GF-D8 (cell line): ENCODE results near the gene PLK3.
"Not testable (repeated sequence)": the region's sequence is repeated elsewhere in the genome, so short reads cannot be mapped to it uniquely, and the experiment has no call there.

ENCODE experiments used
- DNase-seq: peaks from one replicate; lab custom pipeline; 2025; lab: John Stamatoyannopoulos, UW

PLK3 gene

GRCh38 chr1:44799770-44800584, at the start of gene PLK3:
Gene PLK3 (plus strand): TSS chr1:44800377. CDS start chr1:44800464, 87 bp downstream.
- peak; percentile 88 for DNase-seq

GRCh38 chr1:44757420-44757819, 42.8 kb upstream of the PLK3 start:
- DNase-seq = no peak

- no peak for DNase-seq
Measured at GRCh38 chr1:44759077-44759476, 41.1 kb upstream of the PLK3 start.

- no peak for DNase-seq
Measured at GRCh38 chr1:44760876-44761275, 39.3 kb upstream of the PLK3 start.

GRCh38 chr1:44766421-44766820, 33.8 kb upstream of the PLK3 start:
- DNase-seq = not testable (repeated sequence)

GRCh38 chr1:44775078-44775929, 24.9 kb upstream of the PLK3 start, which contains the start of gene RPS8:
Gene RPS8 (plus strand): TSS chr1:44775540. CDS start chr1:44775597, 57 bp downstream.
- peak; percentile 75 for DNase-seq

- no peak for DNase-seq
Measured at GRCh38 chr1:44775930-44776729, 24.0 kb upstream of the PLK3 start.

GRCh38 chr1:44776730-44777068, 23.5 kb upstream of the PLK3 start:
- no peak for DNase-seq

GRCh38 chr1:44777547-44777946, 22.6 kb upstream of the PLK3 start:
- no peak for DNase-seq

- no peak for DNase-seq
Measured at GRCh38 chr1:44777969-44778635, 22.1 kb upstream of the PLK3 start.

GRCh38 chr1:44778705-44779576, 21.2 kb upstream of the PLK3 start:
- no peak for DNase-seq

- DNase-seq = no peak
Measured at GRCh38 chr1:44780583-44781121, 19.5 kb upstream of the PLK3 start.

GRCh38 chr1:44783697-44784093, 16.5 kb upstream of the PLK3 start:
- DNase-seq = no peak

GRCh38 chr1:44784094-44785028, 15.8 kb upstream of the PLK3 start:
- no peak for DNase-seq

- DNase-seq = no peak
Measured at GRCh38 chr1:44785029-44785380, 15.2 kb upstream of the PLK3 start.

GRCh38 chr1:44785501-44786137, 14.6 kb upstream of the PLK3 start:
- DNase-seq = no peak

GRCh38 chr1:44786138-44786840, 13.9 kb upstream of the PLK3 start:
- DNase-seq = no peak

GRCh38 chr1:44786841-44787426, 13.2 kb upstream of the PLK3 start:
- DNase-seq = no peak
